OCI-LY7 (cell line): Measurements from ENCODE around the gene ZNF609. TPM values are rescaled to one million over a fixed set of nuclear protein-coding genes. Genes with fewer than 3 reads are reported as not detected.

Experiments
- BruUV-seq: library from RNA; stranded (reverse); fragments of 400-500 nt; replicated peaks from 2 replicates; lab custom pipeline; 2021; lab: Mats Ljungman, UMichigan
- CTCF ChIA-PET: fragments of 300-600 bp; sonication (Branson Sonifier 250); formaldehyde crosslinking; loops from one replicate; lab custom pipeline; 2022; ENCODE audit warnings: antibody characterized with exemption; ENCODE audit not compliant: unreplicated experiment; lab: Charles Lee
- POLR2A ChIA-PET: fragments of 300-600 bp; sonication (Branson Sonifier 250); formaldehyde crosslinking; loops from one replicate; lab custom pipeline; 2022; ENCODE audit warnings: antibody characterized with exemption; lab: Charles Lee
- DNase-seq: peaks from one replicate; pipeline ENCODE4 v3.0.0-alpha.2; 2015; ENCODE audit warnings: low spot score
- H2AFZ ChIP-seq: fragments of 200-600 bp; sonication (generic), shearing (Covaris generic); 2 replicates; pipeline ENCODE4 v1.6.1; 2014; ENCODE audit warnings: mild to moderate bottlenecking, antibody characterized with exemption, low read length, moderate library complexity
- H3K27ac ChIP-seq: fragments of 200-600 bp; sonication (generic); 2 replicates; pipeline ENCODE4 v1.5.1; 2014; ENCODE audit warnings: mixed run types, low read depth, mild to moderate bottlenecking, moderate library complexity, low read length, inconsistent platforms; ENCODE audit not compliant: poor library complexity, severe bottlenecking
- H3K36me3 ChIP-seq: fragments of 200-600 bp; sonication (generic); 2 replicates; pipeline ENCODE4 v1.6.1; 2014; ENCODE audit warnings: mild to moderate bottlenecking, antibody characterized with exemption, low read length, moderate library complexity, mixed read lengths; ENCODE audit not compliant: insufficient read depth
- H3K4me1 ChIP-seq: fragments of 200-600 bp; sonication (generic); 2 replicates; pipeline ENCODE4 v1.5.1; 2014; ENCODE audit warnings: mild to moderate bottlenecking, low read length; ENCODE audit not compliant: insufficient read depth, poor library complexity, severe bottlenecking
- H3K4me2 ChIP-seq: fragments of 200-600 bp; sonication (generic); 2 replicates; pipeline ENCODE4 v1.6.1; 2014; ENCODE audit warnings: mild to moderate bottlenecking, low read length
- H3K4me3 ChIP-seq: fragments of 200-600 bp; sonication (generic); 2 replicates; pipeline ENCODE4 v1.5.1; 2014; ENCODE audit warnings: mild to moderate bottlenecking, low read depth, low read length; ENCODE audit not compliant: poor library complexity, severe bottlenecking
- H3K79me2 ChIP-seq: fragments of 200-600 bp; sonication (generic); 2 replicates; pipeline ENCODE4 v1.6.1; 2016; ENCODE audit warnings: low read depth, mild to moderate bottlenecking, low read length, moderate library complexity, mixed read lengths; ENCODE audit not compliant: insufficient read depth
- H3K9me2 ChIP-seq: fragments of 200-600 bp; sonication (generic); 2 replicates; pipeline ENCODE4 v1.6.1; 2016; ENCODE audit warnings: mild to moderate bottlenecking, low read length, mixed read lengths; ENCODE audit not compliant: insufficient read depth
- H3K9me3 ChIP-seq: fragments of 200-600 bp; sonication (generic); 2 replicates; pipeline ENCODE4 v1.6.1; 2014; ENCODE audit warnings: mild to moderate bottlenecking, mixed run types, low read length, mixed read lengths
- H4K20me1 ChIP-seq: fragments of 200-600 bp; sonication (generic); 2 replicates; pipeline ENCODE4 v1.6.1; 2014; ENCODE audit warnings: mild to moderate bottlenecking, antibody characterized with exemption, low read length, moderate library complexity, mixed read lengths; ENCODE audit not compliant: insufficient read depth
- EZH2phosphoT487 ChIP-seq: fragments of 200-600 bp; sonication (generic); IDR thresholded peaks from 2 replicates; pipeline ENCODE4 v1.6.1; 2018; ENCODE audit warnings: low read depth, borderline replicate concordance, mild to moderate bottlenecking, mixed run types, antibody characterized with exemption, low read length, moderate library complexity, mixed read lengths
- intact Hi-C: fragments of 100-400 bp; cut with micrococcal nuclease; formaldehyde crosslinking; loops from one replicate; pipeline ENCODE4 v1.10.0; 2022; ENCODE audit not compliant: unreplicated experiment
- total RNA-seq, 2 experiments: library from RNA; depleted of rRNA in 1 of 2; stranded (reverse); fragments of >200 nt in 1 of 2; shearing (Covaris generic) in 1 of 2; gene quantifications; 2 replicates each; pipeline ENCODE4 v1.2.3, GENCODE V29; 2014 to 2022
- TF ChIP-seq, protein P1 (sequence below): fragments of 200-600 bp; sonication (generic); conservative IDR thresholded peaks from 2 replicates; pipeline ENCODE4 v1.5.1; 2014; ENCODE audit warnings: mild to moderate bottlenecking, antibody characterized with exemption, low read length, moderate library complexity, mixed read lengths

Gene ZNF609
- total RNA-seq, 2 experiments from 2014 or later, result 17.2 to 35.1 TPM

DNA sequence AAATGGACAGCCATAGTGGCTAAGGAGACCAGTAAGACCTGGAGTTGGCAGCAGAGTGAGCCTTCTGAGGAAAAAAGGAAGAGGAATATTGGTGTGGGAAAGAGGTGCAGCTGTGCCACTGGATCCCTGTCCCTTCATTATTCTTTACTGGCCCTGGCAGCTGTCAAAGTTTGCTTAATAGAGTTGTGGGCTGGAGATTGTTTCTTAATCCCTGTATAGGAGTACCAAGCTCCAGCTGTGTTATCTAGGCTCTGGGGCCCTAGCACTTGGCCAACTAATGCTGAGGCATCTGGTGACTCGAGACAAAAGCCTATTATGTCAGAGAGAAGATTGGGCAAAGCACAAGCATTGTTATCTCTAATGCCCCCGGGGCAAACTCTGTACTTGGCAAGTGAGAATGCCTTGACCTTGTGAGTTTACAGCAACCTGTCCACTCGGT, 61.4 kb downstream of the ZNF609 start:
- Histone ChIP-seq H3K9me3 (no peaks in the 10 kb centered on the region), H3K36me3 (peaks cover 7% of the 10 kb centered on the region; the same call in 1 of the 2 replicates), H4K20me1 (peaks cover 8% of the 10 kb centered on the region; the same call in 1 of the 2 replicates), H3K27ac (no peak overlapping the region), H2AFZ (no peak overlapping the region), H3K79me2 (peaks cover 33% of the 10 kb centered on the region; the same call in 1 of the 2 replicates), H3K4me3 (no peak overlapping the region), H3K4me2 (no peak overlapping the region), H3K9me2 (no peaks in the 10 kb centered on the region), H3K4me1 (no peaks in the 10 kb centered on the region)
- TF ChIP-seq EZH2phosphoT487, result no peak
- TF ChIP-seq, protein P1, sequence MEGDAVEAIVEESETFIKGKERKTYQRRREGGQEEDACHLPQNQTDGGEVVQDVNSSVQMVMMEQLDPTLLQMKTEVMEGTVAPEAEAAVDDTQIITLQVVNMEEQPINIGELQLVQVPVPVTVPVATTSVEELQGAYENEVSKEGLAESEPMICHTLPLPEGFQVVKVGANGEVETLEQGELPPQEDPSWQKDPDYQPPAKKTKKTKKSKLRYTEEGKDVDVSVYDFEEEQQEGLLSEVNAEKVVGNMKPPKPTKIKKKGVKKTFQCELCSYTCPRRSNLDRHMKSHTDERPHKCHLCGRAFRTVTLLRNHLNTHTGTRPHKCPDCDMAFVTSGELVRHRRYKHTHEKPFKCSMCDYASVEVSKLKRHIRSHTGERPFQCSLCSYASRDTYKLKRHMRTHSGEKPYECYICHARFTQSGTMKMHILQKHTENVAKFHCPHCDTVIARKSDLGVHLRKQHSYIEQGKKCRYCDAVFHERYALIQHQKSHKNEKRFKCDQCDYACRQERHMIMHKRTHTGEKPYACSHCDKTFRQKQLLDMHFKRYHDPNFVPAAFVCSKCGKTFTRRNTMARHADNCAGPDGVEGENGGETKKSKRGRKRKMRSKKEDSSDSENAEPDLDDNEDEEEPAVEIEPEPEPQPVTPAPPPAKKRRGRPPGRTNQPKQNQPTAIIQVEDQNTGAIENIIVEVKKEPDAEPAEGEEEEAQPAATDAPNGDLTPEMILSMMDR, result no peak
- CTCF ChIA-PET, result no interaction called here
- no TSS peak for BruUV-seq
- intact Hi-C loops, result no loop called here
- DNase-seq, result no peak
- POLR2A ChIA-PET, result interaction anchor here (1.3 to 1.8 kb wide), 2 partner anchors 9 to 14 kb away, joined by 3 to 7 read pairs; no protein-coding TSS in a partner anchor

DNA sequence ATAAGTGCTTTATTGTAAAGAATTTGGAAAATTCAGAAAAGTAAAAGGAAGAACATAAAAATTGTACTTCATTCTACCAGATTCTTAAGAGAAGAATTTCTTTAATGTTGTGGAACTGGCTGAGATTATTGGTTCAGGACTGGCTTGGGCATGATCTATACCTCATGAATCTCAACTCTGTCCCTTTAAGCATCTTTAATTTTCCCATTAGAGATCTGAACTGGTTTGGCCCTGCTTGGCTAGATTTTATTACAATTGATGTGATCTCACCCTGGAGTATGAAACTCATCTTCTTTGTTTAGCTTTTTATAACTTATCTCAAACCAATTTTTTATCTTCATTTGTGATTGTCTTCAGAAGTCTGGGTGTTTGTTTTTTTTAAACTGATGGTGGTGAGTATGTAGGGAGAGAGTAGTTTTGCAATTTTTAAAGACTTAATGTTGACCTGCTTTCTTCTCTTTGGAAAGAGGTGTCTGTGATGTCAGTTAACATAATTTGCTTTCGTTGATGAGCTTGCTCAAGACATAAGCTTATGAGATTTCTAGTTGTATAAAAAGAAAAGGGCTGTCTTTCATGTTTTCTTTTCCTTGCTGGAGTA, 61.9 kb downstream of the ZNF609 start:
- H3K9me2 ChIP-seq, result no peaks in the 10 kb centered on the region
- H2AFZ ChIP-seq, result no peak overlapping the region
- no TSS peak for BruUV-seq
- 0 out of 2 replicates have a peak, but pooled peaks cover 1% of the 10 kb centered on the region for H3K36me3 ChIP-seq
- POLR2A ChIA-PET, result no interaction called here
- H3K9me3 ChIP-seq, result no peaks in the 10 kb centered on the region
- peaks cover 8% of the 10 kb centered on the region; the same call in 1 of the 2 replicates for H4K20me1 ChIP-seq
- TF ChIP-seq EZH2phosphoT487, result no peak
- TF ChIP-seq, protein P1, result no peak
- intact Hi-C loops, result no loop called here
- DNase-seq, result no peak
- no peak overlapping the region for H3K4me3 ChIP-seq
- no peak overlapping the region for H3K4me2 ChIP-seq
- H3K4me1 ChIP-seq, result no peaks in the 10 kb centered on the region
- CTCF ChIA-PET, result no interaction called here
- H3K27ac ChIP-seq, result no peak overlapping the region
- H3K79me2 ChIP-seq, result peaks cover 28% of the 10 kb centered on the region; the same call in 1 of the 2 replicates

DNA sequence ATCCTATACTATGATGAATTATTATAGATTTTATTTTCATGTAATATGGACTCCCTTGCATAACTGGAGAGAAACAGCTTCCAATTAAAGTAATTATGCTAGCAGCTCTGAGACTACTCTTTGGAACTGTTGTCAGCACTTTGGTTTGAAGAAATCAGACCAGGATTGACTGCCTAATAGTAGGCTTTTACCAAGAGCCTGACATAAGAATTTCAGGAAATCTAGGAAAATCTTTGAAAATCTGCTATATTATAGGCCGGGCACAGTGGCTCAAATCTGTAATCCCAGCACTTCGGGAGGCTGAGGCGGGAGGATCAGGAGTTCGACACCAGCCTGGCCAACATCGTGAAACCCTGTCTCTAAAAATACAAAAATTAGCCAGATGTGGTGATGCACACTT, 62.9 kb downstream of the ZNF609 start:
- no peak for DNase-seq
- no peak overlapping the region for H2AFZ ChIP-seq
- H3K4me1 ChIP-seq, result no peaks in the 10 kb centered on the region
- intact Hi-C loops, result no loop called here
- no peaks in the 10 kb centered on the region for H3K36me3 ChIP-seq
- POLR2A ChIA-PET, result interaction anchor here (0.6 to 0.7 kb wide), 2 partner anchors 49 to 138 kb away, joined by 3 to 4 read pairs; no protein-coding TSS in a partner anchor
- TF ChIP-seq, protein P1, result no peak
- TF ChIP-seq EZH2phosphoT487, result no peak
- H3K9me2 ChIP-seq, result no peaks in the 10 kb centered on the region
- H3K79me2 ChIP-seq, result peaks cover 28% of the 10 kb centered on the region; the same call in 1 of the 2 replicates
- H3K27ac ChIP-seq, result no peak overlapping the region
- no peak overlapping the region for H3K4me3 ChIP-seq
- H3K4me2 ChIP-seq, result no peak overlapping the region
- BruUV-seq, result no TSS peak
- CTCF ChIA-PET, result no interaction called here
- no peaks in the 10 kb centered on the region for H3K9me3 ChIP-seq
- peaks cover 8% of the 10 kb centered on the region; the same call in 1 of the 2 replicates for H4K20me1 ChIP-seq
